Heart left ventricle (tissue), 13 donors: ENCODE results near the gene ABHD5.

Source experiments
- POLR2A ChIP-seq, 2 donors: fragments of 450-650 bp; IDR thresholded peaks; one replicate each; pipeline ENCODE4 v1.6.1; 2017; ENCODE audit warnings: antibody characterized with exemption in 2 of 2, mild to moderate bottlenecking in 2 of 2, moderate library complexity in 2 of 2
- TF ChIP-seq, protein P1 (sequence below), 12 donors: fragments of 200-600 bp; sonication (generic) in 4 of 12; IDR thresholded peaks; one replicate each; pipeline versions ENCODE4 v1.5.0 to v1.8.0; 2018 to 2022; ENCODE audit warnings: antibody characterized with exemption in 12 of 12, mild to moderate bottlenecking in 5 of 12
- donor health status: ischemic (EF 13 %, LVEDD 7.1; RV severe dilation, severe dysfunction).
- donor health status: DM: no; HTN: yes; CAD: no.
- donor health status: DM: no; HTN: no; CAD: no.
- donor health status: ischemic (EF 25% LVEDD 6.9; RV normal size, moderate dysfunction).
- donor health status: ischemic (EF 25% LVEDD 5.7; RV mildly dilated, moderate dysfunction).
- donor health status: ischemic (EF 35%, LVEDD 5.7; RV mildly dilated, moderate dysfunction).
- donor health status: nonischemic (EF 11% LVEDD 7.7; RV severe dilation, severe dysfunction).
- donor health status: DM: yes; HTN: yes; CAD: no.
- donor health status: PGD.
- donor health status: ischemic (EF 29% LVEDD 5.4; RV normal size, mild dysfunction).
- donor health status: nonischemic (EF 23%, LVEDD 6.1; RV moderate dilation, normal function).

GRCh38 chr3:43690400-43691119 lies at the start of gene ABHD5:
- TF ChIP-seq POLR2A (IDR thresholded peaks at IDR 0.05) = peak; percentile 81 to 99
- TF ChIP-seq, protein P1, sequence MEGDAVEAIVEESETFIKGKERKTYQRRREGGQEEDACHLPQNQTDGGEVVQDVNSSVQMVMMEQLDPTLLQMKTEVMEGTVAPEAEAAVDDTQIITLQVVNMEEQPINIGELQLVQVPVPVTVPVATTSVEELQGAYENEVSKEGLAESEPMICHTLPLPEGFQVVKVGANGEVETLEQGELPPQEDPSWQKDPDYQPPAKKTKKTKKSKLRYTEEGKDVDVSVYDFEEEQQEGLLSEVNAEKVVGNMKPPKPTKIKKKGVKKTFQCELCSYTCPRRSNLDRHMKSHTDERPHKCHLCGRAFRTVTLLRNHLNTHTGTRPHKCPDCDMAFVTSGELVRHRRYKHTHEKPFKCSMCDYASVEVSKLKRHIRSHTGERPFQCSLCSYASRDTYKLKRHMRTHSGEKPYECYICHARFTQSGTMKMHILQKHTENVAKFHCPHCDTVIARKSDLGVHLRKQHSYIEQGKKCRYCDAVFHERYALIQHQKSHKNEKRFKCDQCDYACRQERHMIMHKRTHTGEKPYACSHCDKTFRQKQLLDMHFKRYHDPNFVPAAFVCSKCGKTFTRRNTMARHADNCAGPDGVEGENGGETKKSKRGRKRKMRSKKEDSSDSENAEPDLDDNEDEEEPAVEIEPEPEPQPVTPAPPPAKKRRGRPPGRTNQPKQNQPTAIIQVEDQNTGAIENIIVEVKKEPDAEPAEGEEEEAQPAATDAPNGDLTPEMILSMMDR (IDR thresholded peaks at IDR 0.05) = peak in 5 of 12 donors; percentile 2 to 47 (median 30)
